ENCODE measurements around the gene SMAD7.
A peak's percentile ranks its signal among the peaks of the same experiment; 100 is the strongest.

SMAD7 gene

GRCh38 chr18:48893608-48894600 lies 56.9 kb downstream of the SMAD7 start:
- no peak for DNase-seq (ENCODE audit: low spot score)

DNA sequence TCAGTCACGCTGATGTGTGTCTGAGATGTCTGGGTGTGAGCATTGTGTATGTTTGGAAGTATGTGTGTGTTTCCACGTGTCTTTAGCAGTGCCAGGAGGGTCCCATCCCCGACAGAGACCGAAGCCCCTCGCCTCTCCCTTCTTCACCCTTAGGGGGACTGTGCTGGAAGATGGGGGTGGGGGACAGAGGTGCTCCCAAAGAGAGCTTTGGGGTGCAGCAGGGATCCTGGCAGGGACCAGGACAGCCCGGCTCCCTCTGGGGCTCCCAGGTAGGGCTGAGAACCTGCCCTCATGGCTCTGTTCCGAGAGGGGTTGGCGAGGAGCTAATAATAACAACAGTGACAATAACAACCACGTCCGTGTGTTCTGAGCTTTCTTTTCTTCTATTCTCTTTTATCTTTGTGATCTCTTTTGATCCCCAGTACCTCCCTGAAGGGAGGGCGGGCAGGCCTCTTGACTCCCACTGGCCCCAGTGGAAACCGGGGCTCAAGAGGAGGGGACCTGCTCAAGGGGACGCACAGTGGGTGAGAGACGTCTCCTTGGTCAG lies 57.6 kb downstream of the SMAD7 start:
- no peak for DNase-seq (ENCODE audit: low spot score)

DNA sequence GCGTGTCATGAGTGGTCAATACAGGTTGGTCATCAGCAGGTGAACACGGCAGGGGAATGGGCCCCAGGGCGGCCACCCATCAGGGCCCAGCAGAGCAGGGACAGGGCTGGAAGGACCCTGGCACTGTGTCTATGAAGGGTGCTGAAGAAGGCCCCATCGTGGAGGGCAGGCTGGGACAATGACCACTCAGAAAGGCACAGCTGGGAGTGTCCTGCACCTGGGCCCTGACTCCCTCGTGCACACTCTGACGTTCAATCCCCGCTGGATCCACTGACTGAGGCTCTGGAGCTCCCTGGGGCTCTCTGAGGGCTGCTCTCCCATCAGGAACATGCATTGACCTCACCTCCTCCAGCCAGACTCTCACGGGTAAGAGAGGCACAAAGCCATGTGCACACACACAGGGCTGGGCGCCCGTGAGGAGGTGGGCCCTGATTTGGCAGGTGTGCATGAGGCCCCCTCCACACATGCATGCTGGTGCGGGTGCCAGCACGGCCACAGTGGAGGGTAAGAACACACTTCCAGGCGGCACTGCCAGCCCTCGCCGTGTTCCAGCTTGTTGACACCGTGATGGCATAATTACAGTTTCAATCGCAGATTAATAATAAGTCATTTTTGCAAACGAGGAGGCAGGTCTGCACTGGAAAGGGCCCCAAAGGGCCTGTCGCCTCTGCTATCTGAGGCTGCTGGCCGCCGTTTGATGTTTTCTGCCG lies 58.5 kb downstream of the SMAD7 start:
- no peak for DNase-seq (ENCODE audit: low spot score)

- no peak for DNase-seq (ENCODE audit: low spot score)
Observed at GRCh38 chr18:48891721-48892120, 59.0 kb downstream of the SMAD7 start.

GRCh38 chr18:48889981-48890762 lies 60.6 kb downstream of the SMAD7 start:
- DNase-seq (ENCODE audit: low spot score): peak; percentile 63

- DNase-seq (ENCODE audit: low spot score): no peak
Observed at GRCh38 chr18:48889115-48889941, 61.4 kb downstream of the SMAD7 start.

- no peak for DNase-seq (ENCODE audit: low spot score)
Observed at GRCh38 chr18:48888773-48889080, 62.0 kb downstream of the SMAD7 start.

DNA sequence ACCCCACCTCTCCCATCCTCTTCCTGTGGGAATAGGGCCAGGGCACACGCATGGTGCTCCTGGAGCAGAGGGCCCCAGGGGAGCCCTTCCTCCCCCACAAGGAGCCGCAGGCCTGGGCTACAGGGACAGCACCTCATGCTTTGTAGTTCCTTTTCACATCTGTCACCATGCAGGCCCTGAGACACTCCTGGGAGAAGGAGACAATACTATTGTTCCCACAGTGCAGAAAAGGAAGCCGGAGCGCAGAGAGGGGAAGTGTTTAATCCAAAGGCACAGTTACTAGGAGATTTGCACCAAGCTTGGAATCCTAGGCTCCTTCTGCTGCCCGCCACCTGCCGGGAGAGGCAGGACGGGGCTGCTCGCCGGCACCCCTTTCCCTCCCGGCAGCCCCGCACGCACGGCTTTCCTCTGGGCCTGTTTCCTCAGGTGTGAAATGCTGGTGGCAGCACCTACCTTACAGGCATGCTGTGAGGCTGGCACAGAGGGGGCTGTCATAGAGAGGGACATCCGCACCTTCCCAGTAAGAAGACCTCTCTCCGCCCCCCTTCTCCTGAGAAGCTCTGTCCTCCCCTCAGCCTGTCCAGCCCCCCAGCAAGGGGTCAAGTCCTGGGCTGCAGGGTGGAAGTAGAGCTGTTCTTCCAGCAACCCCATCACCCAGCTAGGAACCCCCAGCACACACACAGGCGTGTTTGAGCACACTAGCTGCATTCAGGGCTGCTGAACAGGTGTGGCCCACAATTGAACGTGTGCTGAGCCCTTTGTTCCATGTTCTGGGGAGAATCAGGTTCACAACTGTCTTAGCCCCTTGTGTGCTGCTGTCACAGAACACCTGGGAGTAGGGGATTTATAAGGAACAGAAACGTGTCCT lies 62.6 kb downstream of the SMAD7 start:
- DNase-seq (ENCODE audit: low spot score): no peak

DNA sequence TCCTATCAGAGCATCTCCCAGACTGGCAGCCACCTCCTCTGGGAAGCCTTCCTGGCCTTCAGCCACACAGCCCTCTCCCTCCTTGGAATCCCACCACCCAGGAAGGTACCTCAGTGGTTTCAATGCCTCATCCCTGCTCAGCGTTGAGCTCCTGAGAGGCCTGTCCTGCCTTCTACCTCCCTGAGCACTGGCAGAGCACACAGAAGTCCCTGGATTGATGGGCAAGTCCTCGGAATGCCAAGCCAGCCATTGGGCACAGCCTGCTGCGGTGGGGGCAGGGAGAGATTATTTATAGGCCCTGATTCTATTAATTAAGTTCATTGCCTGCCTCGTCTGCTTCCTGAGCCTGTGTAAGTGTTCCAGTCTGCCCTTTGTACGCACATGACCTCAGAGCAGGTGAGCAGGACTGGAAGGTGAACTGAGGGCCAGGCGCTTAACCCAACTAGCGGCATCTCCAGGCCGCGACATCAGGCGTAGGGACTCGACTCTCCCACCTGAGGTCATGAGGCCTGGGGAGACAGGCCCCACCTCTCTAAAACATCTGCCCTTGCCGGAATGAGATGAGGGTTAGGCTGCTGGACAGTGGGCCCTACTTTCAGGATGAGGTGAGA lies 63.4 kb downstream of the SMAD7 start:
- DNase-seq (ENCODE audit: low spot score): no peak

DNA sequence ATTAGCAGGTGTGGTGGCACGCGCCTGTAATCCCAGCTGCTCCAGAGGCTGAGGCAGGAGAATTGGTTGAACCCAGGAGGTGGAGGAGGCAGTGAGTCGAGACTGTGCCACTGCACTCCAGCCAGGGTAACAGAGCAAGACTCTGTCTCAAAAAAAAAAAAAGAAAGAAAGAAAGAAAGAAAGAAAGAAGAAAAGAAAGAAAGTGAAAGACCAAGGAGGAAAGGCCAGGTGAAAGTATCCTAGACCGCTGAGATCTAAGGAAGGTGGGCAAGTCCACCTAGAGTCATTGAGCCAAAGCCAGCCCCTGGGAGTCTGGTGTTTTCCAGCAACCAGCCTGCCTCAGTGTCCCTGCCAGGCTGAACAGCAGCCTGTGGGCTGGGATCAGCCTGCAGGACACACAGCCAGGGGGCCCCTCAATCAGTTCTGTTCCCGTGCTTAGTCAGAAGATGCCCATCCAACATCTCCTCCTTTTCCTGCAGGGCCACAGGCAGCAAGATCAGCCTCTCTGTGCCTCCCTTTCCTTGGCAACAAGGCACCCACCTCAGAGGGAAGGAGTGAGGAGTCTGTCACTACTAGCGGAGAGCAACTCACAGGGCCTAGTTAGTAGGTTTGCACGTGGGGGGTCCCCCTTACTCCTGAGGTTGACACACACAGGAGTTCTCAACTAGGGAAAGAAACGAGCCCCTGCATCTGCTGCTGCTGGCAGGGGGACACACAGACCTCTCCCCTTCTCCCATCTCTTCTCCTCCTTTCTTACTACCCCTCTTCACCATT lies 64.1 kb downstream of the SMAD7 start:
- DNase-seq (ENCODE audit: low spot score): no peak

GRCh38 chr18:48885924-48886400 lies 64.8 kb downstream of the SMAD7 start:
- DNase-seq (ENCODE audit: low spot score): no peak

- no peak for DNase-seq (ENCODE audit: low spot score)
Observed at GRCh38 chr18:48885266-48885923, 65.4 kb downstream of the SMAD7 start.

DNA sequence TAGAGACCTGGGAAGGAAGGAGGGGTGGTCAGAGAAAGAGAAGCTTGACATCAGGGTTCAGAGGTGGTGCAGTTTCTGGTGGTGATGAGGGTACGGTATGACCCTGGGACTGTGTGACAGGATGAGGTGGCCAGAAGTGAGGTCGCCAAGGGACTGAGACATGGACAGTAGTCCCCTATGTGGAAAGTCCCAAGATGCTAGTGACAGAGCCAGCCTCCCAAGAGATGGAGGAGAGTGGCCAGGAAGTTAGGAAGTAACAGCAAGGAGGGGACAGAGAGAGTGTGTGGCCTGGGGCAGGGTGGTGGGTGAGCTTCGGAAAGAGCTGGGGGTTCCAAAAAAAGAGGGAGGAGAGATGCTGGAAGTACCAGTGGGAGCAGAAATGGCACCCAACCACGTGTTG lies 66.0 kb downstream of the SMAD7 start:
- DNase-seq (ENCODE audit: low spot score): no peak

GRCh38 chr18:48884306-48884705 lies 66.5 kb downstream of the SMAD7 start:
- no peak for DNase-seq (ENCODE audit: low spot score)

- DNase-seq (ENCODE audit: low spot score): no peak
Observed at GRCh38 chr18:48882379-48882778, 68.4 kb downstream of the SMAD7 start.

DNA sequence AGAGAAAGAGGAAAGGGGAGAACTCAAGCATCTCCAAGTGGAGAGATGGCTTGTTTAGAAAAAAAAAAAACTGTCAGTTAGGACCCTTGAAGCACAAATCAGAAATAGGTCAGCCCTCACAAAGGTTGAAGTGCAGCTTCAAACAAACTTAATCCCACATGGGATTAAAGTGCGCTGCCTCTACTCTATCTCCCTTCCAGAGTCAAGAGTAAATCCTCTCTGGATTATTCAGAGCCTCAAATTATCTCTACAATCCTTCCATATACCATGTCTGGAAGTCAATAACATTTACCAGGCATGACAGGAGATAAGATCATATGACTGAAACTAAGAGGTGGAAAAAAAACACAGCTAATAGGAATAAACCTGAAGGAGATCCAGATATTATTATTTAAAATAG lies 69.8 kb downstream of the SMAD7 start:
- no peak for DNase-seq (ENCODE audit: low spot score)

DNA sequence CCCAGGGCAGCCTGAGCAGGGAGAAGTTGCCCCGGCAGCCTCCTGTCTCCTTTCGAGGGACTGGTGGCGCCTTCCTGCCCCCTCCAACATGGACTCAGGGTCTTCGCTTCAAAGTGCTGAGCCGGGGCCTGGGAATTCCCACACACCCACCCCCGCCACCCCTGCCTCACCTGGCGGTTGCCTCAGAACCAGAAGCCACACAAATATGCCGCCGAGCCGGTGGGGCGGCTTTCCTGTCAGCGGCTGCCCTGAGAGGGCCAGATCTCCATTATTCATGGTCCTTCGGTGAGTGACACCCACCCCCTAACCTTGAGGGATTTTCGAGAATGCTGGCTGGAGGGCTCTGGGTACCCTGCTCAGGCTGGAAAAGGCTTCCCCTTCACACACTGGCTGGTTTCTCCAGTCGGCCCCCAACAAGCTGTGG lies 71.7 kb downstream of the SMAD7 start:
- DNase-seq (ENCODE audit: low spot score): no peak

DNA sequence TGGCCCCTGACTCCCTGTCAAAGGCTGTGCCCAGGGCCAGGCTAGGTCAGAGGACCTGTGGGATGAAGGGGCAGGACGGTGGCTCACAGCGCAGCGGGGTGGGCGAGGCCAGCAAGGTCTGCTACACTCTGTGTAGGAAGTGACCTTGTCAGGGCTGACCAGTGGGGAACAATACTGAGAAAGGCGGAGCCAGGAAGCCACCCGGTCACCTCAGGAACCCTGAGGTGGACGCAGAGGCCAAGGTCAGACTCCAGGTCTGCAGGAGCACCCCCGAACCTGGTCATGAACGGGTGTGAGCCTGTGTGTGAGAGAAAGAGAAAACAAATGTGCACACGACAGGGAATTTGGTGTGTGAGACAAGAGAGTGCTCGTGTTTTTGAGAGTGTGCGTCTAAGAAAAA lies 72.3 kb downstream of the SMAD7 start:
- no peak for DNase-seq (ENCODE audit: low spot score)

Measured in putamen (tissue), 1 donor.